Stomach (tissue), 9 donors: ENCODE results near the gene ING2. TPM values are rescaled to one million over a fixed set of nuclear protein-coding genes. Genes with fewer than 3 reads are reported as not detected.

Source experiments
- DNase-seq, 2 donors: peaks; one replicate each; pipeline versions ENCODE4 v3.0.0 to v3.0.0-alpha.2; 2013 to 2019
- H3K27ac ChIP-seq, 5 donors: fragments of 200-600 bp in 4 of 5; sonication (generic) in 4 of 5; one replicate each; pipeline ENCODE4 v1.5.1; 2013 to 2019; ENCODE audit warnings: mild to moderate bottlenecking in 1 of 5, moderate library complexity in 1 of 5
- H3K27me3 ChIP-seq, 3 donors: fragments of 200-600 bp; sonication (generic); one replicate each; pipeline ENCODE4 v1.5.1; 2017 to 2019; ENCODE audit warnings: mixed run types in 1 of 3
- H3K36me3 ChIP-seq, 4 donors: fragments of 200-600 bp; sonication (generic); 1 replicate in 3 of 4; 2 replicates in 1 of 4; pipeline ENCODE4 v1.5.1; 2016 to 2019
- H3K4me1 ChIP-seq, 4 donors: fragments of 200-600 bp; sonication (generic); one replicate each; pipeline ENCODE4 v1.5.1; 2016 to 2019
- H3K4me3 ChIP-seq, 4 donors: fragments of 200-600 bp; sonication (generic) in 3 of 4; one replicate each; pipeline ENCODE4 v1.5.1; 2016 to 2019; ENCODE audit warnings: mild to moderate bottlenecking in 1 of 4
- H3K9me3 ChIP-seq, 4 donors: fragments of 200-600 bp; sonication (generic); one replicate each; pipeline ENCODE4 v1.5.1; 2016 to 2019
- CTCF ChIP-seq, 7 experiments: fragments of 450-650 bp in 4 of 7; fragments of 200-600 bp in 3 of 7; sonication (generic) in 3 of 7; IDR thresholded peaks; one replicate each; pipeline ENCODE4 v1.5.1; 2016 to 2019; ENCODE audit warnings: antibody characterized with exemption in 7 of 7, control low read depth in 2 of 7, mild to moderate bottlenecking in 1 of 7
- EP300 ChIP-seq: sonication (generic); formaldehyde crosslinking; IDR thresholded peaks from one replicate; pipeline ENCODE4 v1.6.1; 2017; ENCODE audit warnings: antibody characterized with exemption
- POLR2A ChIP-seq, 4 donors: fragments of 450-650 bp; IDR thresholded peaks; one replicate each; pipeline ENCODE4 v1.6.1; 2016; ENCODE audit warnings: antibody characterized with exemption in 4 of 4, control low read depth in 2 of 4, mild to moderate bottlenecking in 1 of 4, moderate library complexity in 1 of 4
- POLR2AphosphoS5 ChIP-seq, 3 donors: sonication (generic); formaldehyde crosslinking; IDR thresholded peaks; one replicate each; pipeline ENCODE4 v1.6.1; 2016; ENCODE audit warnings: antibody characterized with exemption in 3 of 3
- WGBS, 5 donors: extraction: QIAGEN DNeasy Blood & Tissue Kit in 3 of 5; methylation state at CpG; one replicate each; pipeline versions ENCODE4 v1.1.5 to v1.1.7; 2013 to 2018; 5-methylcytosine and 5-hydroxymethylcytosine counted together
- intact Hi-C: fragments of 100-400 bp; cut with DNase I; formaldehyde crosslinking; loops from one replicate; pipeline ENCODE4 v1.15.1; 2023; ENCODE audit warnings: low total_unique reads
- polyA plus RNA-seq, 3 donors: library from polyadenylated mRNA; stranded (reverse); fragments of 200-250 nt; gene quantifications; one replicate each; pipeline ENCODE4 v1.2.3, GENCODE V29; 2013
- total RNA-seq, 5 donors: library from RNA; depleted of rRNA; stranded (reverse); fragments of >200 nt; gene quantifications; one replicate each; pipeline versions ENCODE4 v1.1.0 to v1.2.3, GENCODE V29; 2014 to 2016
- donor health status: healthy with polysubstance abuse.
- donor health status: Bipolar disorder and iron deficiency.
- donor health status: healthy.

The ING2 gene
- total and polyA plus RNA-seq, 8 donors: 0.45 to 15.2 (median 8.1) TPM

DNA sequence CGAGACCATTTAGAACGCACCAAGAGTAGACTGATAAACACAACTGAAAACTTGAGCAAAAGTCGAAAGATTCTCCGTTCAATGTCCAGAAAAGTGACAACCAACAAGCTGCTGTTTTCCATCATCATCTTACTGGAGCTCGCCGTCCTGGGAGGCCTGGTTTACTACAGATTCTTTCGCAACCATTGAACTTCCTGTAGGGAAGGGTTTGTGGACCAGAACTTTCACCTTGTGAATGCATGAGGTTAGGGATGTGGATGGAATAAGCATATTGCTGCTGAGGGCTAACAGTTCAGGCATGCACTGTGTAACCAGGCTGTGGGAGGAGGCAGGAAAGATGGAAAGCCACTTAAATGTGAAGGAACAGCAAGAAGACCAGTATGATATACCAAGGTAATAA, 20.9 kb upstream of the ING2 start:
- TF ChIP-seq CTCF (IDR thresholded peaks at IDR 0.05): no peak
- no peak for TF ChIP-seq POLR2A (IDR thresholded peaks at IDR 0.05)
- TF ChIP-seq EP300: no peak
- no peak for TF ChIP-seq POLR2AphosphoS5 (IDR thresholded peaks at IDR 0.05)

DNA sequence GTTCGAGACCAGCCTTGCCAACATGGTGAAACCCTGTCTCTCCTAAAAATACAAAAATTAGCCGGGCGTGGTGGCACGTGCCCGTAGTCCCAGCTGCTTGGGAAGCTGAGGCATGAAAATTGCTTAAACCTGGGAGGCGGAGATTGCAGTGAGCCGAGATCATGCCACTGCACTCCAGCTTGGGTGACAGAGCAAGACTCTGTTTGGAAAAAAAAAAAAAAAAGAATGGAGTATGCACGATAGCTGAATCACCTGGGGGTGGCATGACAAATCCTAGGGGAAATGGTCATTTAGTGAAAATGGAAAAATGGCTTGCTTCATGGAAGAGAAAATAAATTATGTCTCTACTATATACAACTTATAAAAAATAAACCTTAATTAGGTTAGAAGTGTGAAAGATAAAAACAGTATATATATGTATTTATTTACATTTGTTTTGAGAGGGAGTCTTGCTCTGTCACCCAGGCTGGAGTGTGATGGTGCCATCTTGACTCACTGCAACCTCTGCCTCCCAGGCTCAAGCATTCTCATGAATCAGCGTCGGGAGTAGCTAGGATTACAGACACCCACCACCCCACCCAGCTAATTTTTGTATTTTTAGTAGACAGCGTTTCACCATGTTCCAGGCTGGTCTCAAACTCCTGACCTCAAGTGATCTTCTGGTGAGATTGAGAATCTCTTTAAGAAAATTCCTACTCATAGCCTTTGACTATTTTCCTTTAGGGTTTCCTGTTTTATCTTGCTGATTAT, 19.3 kb upstream of the ING2 start:
- Histone ChIP-seq H3K27me3 (no peaks in the 10 kb centered on the region), H3K9me3 (no peaks in the 10 kb centered on the region), H3K4me3 (no peak overlapping the region), H3K36me3 (no peaks in the 10 kb centered on the region), H3K27ac (no peak overlapping the region), H3K4me1 (no peaks in the 10 kb centered on the region)
- intact Hi-C loops: no loop called here
- TF ChIP-seq EP300: no peak
- no peak for TF ChIP-seq POLR2A (IDR thresholded peaks at IDR 0.05)
- no peak for TF ChIP-seq POLR2AphosphoS5 (IDR thresholded peaks at IDR 0.05)
- no peak for TF ChIP-seq CTCF (IDR thresholded peaks at IDR 0.05)
- 82 to 87% (median 86%) methylated on average over 11 of the region's 11 CpGs for WGBS, 5 donors
- DNase-seq: no peak

More for the DNA sequence above, 20.9 kb upstream of the ING2 start:
- no peak overlapping the region for H3K4me3 ChIP-seq
- H3K36me3 ChIP-seq: no peaks in the 10 kb centered on the region
- H3K27ac ChIP-seq: no peak overlapping the region
- no peaks in the 10 kb centered on the region for H3K9me3 ChIP-seq
- no peak for DNase-seq
- 90 to 97% (median 94%) methylated on average over 7 of the region's 7 CpGs for WGBS, 5 donors
- no peaks in the 10 kb centered on the region for H3K27me3 ChIP-seq
- H3K4me1 ChIP-seq: no peaks in the 10 kb centered on the region
- intact Hi-C loops: no loop called here

DNA sequence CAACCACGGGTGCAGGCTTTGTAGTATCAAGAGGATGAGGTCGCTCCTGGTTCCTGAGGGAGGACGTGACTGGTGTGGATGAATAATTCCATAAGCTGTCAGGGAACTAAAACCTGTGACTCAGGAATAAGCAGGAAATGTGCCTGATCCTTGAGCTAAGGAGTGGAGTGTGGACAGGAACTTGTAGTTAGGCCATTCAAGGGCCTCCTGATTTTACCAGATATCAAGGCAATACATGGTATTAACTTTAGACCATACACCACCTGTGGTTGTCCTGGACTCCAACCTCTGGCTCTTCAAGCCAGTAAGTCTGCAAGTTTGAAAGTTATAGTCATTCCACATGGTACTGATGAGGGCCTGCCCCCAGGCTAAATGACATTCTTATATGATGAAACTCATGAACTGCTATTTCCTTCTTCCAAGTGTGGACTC, 12.1 kb upstream of the ING2 start:
- peaks cover 0 to 23% (median 9%) of the 10 kb centered on the region in 4 donors for H3K36me3 ChIP-seq
- no peaks in the 10 kb centered on the region for H3K4me1 ChIP-seq
- no peaks in the 10 kb centered on the region for H3K9me3 ChIP-seq
- no peak overlapping the region for H3K4me3 ChIP-seq
- DNase-seq: no peak
- H3K27ac ChIP-seq: no peak overlapping the region
- intact Hi-C loops: no loop called here
- H3K27me3 ChIP-seq: no peaks in the 10 kb centered on the region
- no peak for TF ChIP-seq POLR2AphosphoS5 (IDR thresholded peaks at IDR 0.05)
- no peak for TF ChIP-seq POLR2A (IDR thresholded peaks at IDR 0.05)
- no peak for TF ChIP-seq CTCF (IDR thresholded peaks at IDR 0.05)
- no peak for TF ChIP-seq EP300
- 82 to 100% (median 93%) methylated on average over 3 of the region's 3 CpGs for WGBS, 5 donors

DNA sequence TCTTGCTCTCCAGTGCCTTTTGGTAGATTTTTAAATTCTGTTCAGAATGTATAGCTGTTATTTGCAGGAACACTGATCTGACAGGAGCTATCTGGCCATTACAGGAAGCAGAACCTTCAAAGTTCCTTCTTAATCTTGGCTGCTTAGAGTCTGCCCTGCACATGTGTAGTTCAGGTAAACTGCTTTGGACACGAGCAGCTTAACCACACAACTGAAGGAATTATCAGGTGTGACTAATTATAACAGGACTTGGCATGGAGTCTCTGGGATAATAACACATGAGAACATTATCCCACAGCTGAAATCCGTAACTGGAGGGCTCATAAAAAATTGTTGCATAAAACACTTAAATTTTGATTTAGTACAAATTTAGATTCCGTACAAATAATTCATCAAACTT, 11.6 kb upstream of the ING2 start:
- H3K27ac ChIP-seq: no peak overlapping the region
- no peaks in the 10 kb centered on the region for H3K9me3 ChIP-seq
- H3K36me3 ChIP-seq: peaks cover 0 to 23% (median 9%) of the 10 kb centered on the region in 4 donors
- intact Hi-C loops: no loop called here
- no peak for DNase-seq
- no peaks in the 10 kb centered on the region for H3K27me3 ChIP-seq
- whole genome bisulfite sequencing, 5 donors: 74 to 84% (median 79%) methylated on average over 3 of the region's 3 CpGs
- no peaks in the 10 kb centered on the region for H3K4me1 ChIP-seq
- H3K4me3 ChIP-seq: no peak overlapping the region
- TF ChIP-seq CTCF (IDR thresholded peaks at IDR 0.05) (no peak), EP300 (no peak), POLR2AphosphoS5 (IDR thresholded peaks at IDR 0.05) (no peak), POLR2A (IDR thresholded peaks at IDR 0.05) (no peak)
